ENCODE data around the gene RASL12.
"Not testable (repeated sequence)": the region's sequence is repeated elsewhere in the genome, so short reads cannot be mapped to it uniquely, and the experiment has no call there.

The RASL12 gene

GRCh38 chr15:65067645-65068402 lies at the start of gene RASL12:
Gene RASL12, minus strand, starts transcription at chr15:65067991. Its CDS starts 156 bp downstream, at chr15:65067835.
- no peak for DNase-seq

- DNase-seq, result peak; percentile 3
Observed at GRCh38 chr15:65115542-65115941, 47.8 kb upstream of the RASL12 start.

- DNase-seq, result no peak
Observed at GRCh38 chr15:65115086-65115485, 47.3 kb upstream of the RASL12 start, which contains the start of gene UBAP1L. Gene UBAP1L, minus strand, starts transcription at chr15:65115200. Its CDS starts 8,985 bp downstream, at chr15:65106215.

- DNase-seq, result no peak
Observed at GRCh38 chr15:65110676-65111292, 43.0 kb upstream of the RASL12 start.

- DNase-seq, result no peak
Observed at GRCh38 chr15:65106011-65106590, 38.3 kb upstream of the RASL12 start.

- DNase-seq, result no peak
Observed at GRCh38 chr15:65105038-65105437, 37.2 kb upstream of the RASL12 start.

- no peak for DNase-seq
Observed at GRCh38 chr15:65102912-65103311, 35.1 kb upstream of the RASL12 start.

- DNase-seq, result no peak
Observed at GRCh38 chr15:65101891-65102708, 34.3 kb upstream of the RASL12 start.

- DNase-seq, result no peak
Observed at GRCh38 chr15:65101411-65101890, 33.7 kb upstream of the RASL12 start.

GRCh38 chr15:65100442-65100841 lies 32.7 kb upstream of the RASL12 start:
- DNase-seq, result no peak

GRCh38 chr15:65099801-65100200 lies 32.0 kb upstream of the RASL12 start:
- not testable (repeated sequence) for DNase-seq

- DNase-seq, result no peak
Observed at GRCh38 chr15:65099336-65099735, 31.5 kb upstream of the RASL12 start.

GRCh38 chr15:65097651-65098263 lies 30.0 kb upstream of the RASL12 start:
- no peak for DNase-seq

GRCh38 chr15:65096481-65097385 lies 28.9 kb upstream of the RASL12 start:
- DNase-seq, result no peak

- DNase-seq, result no peak
Observed at GRCh38 chr15:65095747-65096104, 27.9 kb upstream of the RASL12 start.

- DNase-seq, result no peak
Observed at GRCh38 chr15:65095011-65095746, 27.4 kb upstream of the RASL12 start.

- DNase-seq, result no peak
Observed at GRCh38 chr15:65094294-65094995, 26.7 kb upstream of the RASL12 start.

- not testable (repeated sequence) for DNase-seq
Observed at GRCh38 chr15:65093793-65094170, 26.0 kb upstream of the RASL12 start.

GRCh38 chr15:65092911-65093792 lies 25.4 kb upstream of the RASL12 start:
- DNase-seq, result no peak
